OCI-LY7 (cell line): ENCODE measurements around the gene WASF3. TPM values are rescaled to one million over a fixed set of nuclear protein-coding genes. Genes with fewer than 3 reads are reported as not detected.

ENCODE experiments used
- BruUV-seq: library from RNA; stranded (reverse); fragments of 400-500 nt; replicated peaks from 2 replicates; lab custom pipeline; 2021; lab: Mats Ljungman, UMichigan
- CTCF ChIA-PET: fragments of 300-600 bp; sonication (Branson Sonifier 250); formaldehyde crosslinking; loops from one replicate; lab custom pipeline; 2022; ENCODE audit warnings: antibody characterized with exemption; ENCODE audit not compliant: unreplicated experiment; lab: Charles Lee
- POLR2A ChIA-PET: fragments of 300-600 bp; sonication (Branson Sonifier 250); formaldehyde crosslinking; loops from one replicate; lab custom pipeline; 2022; ENCODE audit warnings: antibody characterized with exemption; lab: Charles Lee
- DNase-seq: peaks from one replicate; pipeline ENCODE4 v3.0.0-alpha.2; 2015; ENCODE audit warnings: low spot score
- H2AFZ ChIP-seq: fragments of 200-600 bp; sonication (generic), shearing (Covaris generic); 2 replicates; pipeline ENCODE4 v1.6.1; 2014; ENCODE audit warnings: mild to moderate bottlenecking, antibody characterized with exemption, low read length, moderate library complexity
- H3K27ac ChIP-seq: fragments of 200-600 bp; sonication (generic); 2 replicates; pipeline ENCODE4 v1.5.1; 2014; ENCODE audit warnings: mixed run types, low read depth, mild to moderate bottlenecking, moderate library complexity, low read length, inconsistent platforms; ENCODE audit not compliant: poor library complexity, severe bottlenecking
- H3K36me3 ChIP-seq: fragments of 200-600 bp; sonication (generic); 2 replicates; pipeline ENCODE4 v1.6.1; 2014; ENCODE audit warnings: mild to moderate bottlenecking, antibody characterized with exemption, low read length, moderate library complexity, mixed read lengths; ENCODE audit not compliant: insufficient read depth
- H3K4me1 ChIP-seq: fragments of 200-600 bp; sonication (generic); 2 replicates; pipeline ENCODE4 v1.5.1; 2014; ENCODE audit warnings: mild to moderate bottlenecking, low read length; ENCODE audit not compliant: insufficient read depth, poor library complexity, severe bottlenecking
- H3K4me2 ChIP-seq: fragments of 200-600 bp; sonication (generic); 2 replicates; pipeline ENCODE4 v1.6.1; 2014; ENCODE audit warnings: mild to moderate bottlenecking, low read length
- H3K4me3 ChIP-seq: fragments of 200-600 bp; sonication (generic); 2 replicates; pipeline ENCODE4 v1.5.1; 2014; ENCODE audit warnings: mild to moderate bottlenecking, low read depth, low read length; ENCODE audit not compliant: poor library complexity, severe bottlenecking
- H3K79me2 ChIP-seq: fragments of 200-600 bp; sonication (generic); 2 replicates; pipeline ENCODE4 v1.6.1; 2016; ENCODE audit warnings: low read depth, mild to moderate bottlenecking, low read length, moderate library complexity, mixed read lengths; ENCODE audit not compliant: insufficient read depth
- H3K9me2 ChIP-seq: fragments of 200-600 bp; sonication (generic); 2 replicates; pipeline ENCODE4 v1.6.1; 2016; ENCODE audit warnings: mild to moderate bottlenecking, low read length, mixed read lengths; ENCODE audit not compliant: insufficient read depth
- H3K9me3 ChIP-seq: fragments of 200-600 bp; sonication (generic); 2 replicates; pipeline ENCODE4 v1.6.1; 2014; ENCODE audit warnings: mild to moderate bottlenecking, mixed run types, low read length, mixed read lengths
- H4K20me1 ChIP-seq: fragments of 200-600 bp; sonication (generic); 2 replicates; pipeline ENCODE4 v1.6.1; 2014; ENCODE audit warnings: mild to moderate bottlenecking, antibody characterized with exemption, low read length, moderate library complexity, mixed read lengths; ENCODE audit not compliant: insufficient read depth
- EZH2phosphoT487 ChIP-seq: fragments of 200-600 bp; sonication (generic); IDR thresholded peaks from 2 replicates; pipeline ENCODE4 v1.6.1; 2018; ENCODE audit warnings: low read depth, borderline replicate concordance, mild to moderate bottlenecking, mixed run types, antibody characterized with exemption, low read length, moderate library complexity, mixed read lengths
- intact Hi-C: fragments of 100-400 bp; cut with micrococcal nuclease; formaldehyde crosslinking; loops from one replicate; pipeline ENCODE4 v1.10.0; 2022; ENCODE audit not compliant: unreplicated experiment
- total RNA-seq, 2 experiments: library from RNA; depleted of rRNA in 1 of 2; stranded (reverse); fragments of >200 nt in 1 of 2; shearing (Covaris generic) in 1 of 2; gene quantifications; 2 replicates each; pipeline ENCODE4 v1.2.3, GENCODE V29; 2014 to 2022
- TF ChIP-seq, protein P1 (sequence below): fragments of 200-600 bp; sonication (generic); conservative IDR thresholded peaks from 2 replicates; pipeline ENCODE4 v1.5.1; 2014; ENCODE audit warnings: mild to moderate bottlenecking, antibody characterized with exemption, low read length, moderate library complexity, mixed read lengths

The WASF3 gene
- total RNA-seq, 2 experiments from 2014 or later: 0.17 to 0.19 TPM

- no peaks in the 10 kb centered on the region for H3K79me2 ChIP-seq
- DNase-seq: no peak
- H3K4me1 ChIP-seq: peaks cover 9% of the 10 kb centered on the region
- no peaks in the 10 kb centered on the region for H3K36me3 ChIP-seq
- H3K4me2 ChIP-seq: no peak overlapping the region
- ChIA-PET CTCF (no interaction called here), POLR2A (no interaction called here)
- no peaks in the 10 kb centered on the region for H3K9me3 ChIP-seq
- TF ChIP-seq, protein P1, sequence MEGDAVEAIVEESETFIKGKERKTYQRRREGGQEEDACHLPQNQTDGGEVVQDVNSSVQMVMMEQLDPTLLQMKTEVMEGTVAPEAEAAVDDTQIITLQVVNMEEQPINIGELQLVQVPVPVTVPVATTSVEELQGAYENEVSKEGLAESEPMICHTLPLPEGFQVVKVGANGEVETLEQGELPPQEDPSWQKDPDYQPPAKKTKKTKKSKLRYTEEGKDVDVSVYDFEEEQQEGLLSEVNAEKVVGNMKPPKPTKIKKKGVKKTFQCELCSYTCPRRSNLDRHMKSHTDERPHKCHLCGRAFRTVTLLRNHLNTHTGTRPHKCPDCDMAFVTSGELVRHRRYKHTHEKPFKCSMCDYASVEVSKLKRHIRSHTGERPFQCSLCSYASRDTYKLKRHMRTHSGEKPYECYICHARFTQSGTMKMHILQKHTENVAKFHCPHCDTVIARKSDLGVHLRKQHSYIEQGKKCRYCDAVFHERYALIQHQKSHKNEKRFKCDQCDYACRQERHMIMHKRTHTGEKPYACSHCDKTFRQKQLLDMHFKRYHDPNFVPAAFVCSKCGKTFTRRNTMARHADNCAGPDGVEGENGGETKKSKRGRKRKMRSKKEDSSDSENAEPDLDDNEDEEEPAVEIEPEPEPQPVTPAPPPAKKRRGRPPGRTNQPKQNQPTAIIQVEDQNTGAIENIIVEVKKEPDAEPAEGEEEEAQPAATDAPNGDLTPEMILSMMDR: no peak
- TF ChIP-seq EZH2phosphoT487: no peak
- intact Hi-C loops: no loop called here
- no TSS peak for BruUV-seq
- no peak overlapping the region for H3K4me3 ChIP-seq
- H3K9me2 ChIP-seq: no peaks in the 10 kb centered on the region
- no peaks in the 10 kb centered on the region for H4K20me1 ChIP-seq
- no peak overlapping the region for H3K27ac ChIP-seq
- no peak overlapping the region for H2AFZ ChIP-seq
Measured at GRCh38 chr13:26599403-26599802, 41.9 kb downstream of the WASF3 start.

DNA sequence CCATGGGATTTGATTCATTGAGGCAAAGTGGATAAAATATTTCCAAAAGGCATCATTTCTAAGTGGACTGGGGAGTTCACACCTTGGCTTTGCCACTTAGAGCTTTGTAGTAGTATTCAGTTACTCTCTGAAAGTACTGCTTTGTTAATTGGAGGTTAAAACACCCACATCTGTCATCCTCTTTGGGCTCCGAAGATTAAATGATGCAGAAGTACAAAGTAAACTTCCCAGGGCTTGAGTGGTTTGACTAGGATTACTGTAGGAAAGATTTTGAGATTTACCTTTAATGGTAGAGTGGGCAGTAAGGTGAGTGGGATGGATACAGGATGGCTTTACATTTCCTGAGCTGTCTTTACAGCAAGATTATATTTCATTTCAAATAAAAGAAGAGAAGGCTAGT, 42.4 kb downstream of the WASF3 start:
- DNase-seq: no peak
- no peak overlapping the region for H2AFZ ChIP-seq
- no peaks in the 10 kb centered on the region for H3K36me3 ChIP-seq
- no peaks in the 10 kb centered on the region for H3K9me3 ChIP-seq
- no TSS peak for BruUV-seq
- no peaks in the 10 kb centered on the region for H3K79me2 ChIP-seq
- no peak overlapping the region for H3K4me2 ChIP-seq
- ChIA-PET CTCF (no interaction called here), POLR2A (interaction anchor here (0.6 kb wide), 1 partner anchor 317 kb away, joined by 5 read pairs; no protein-coding TSS in a partner anchor)
- TF ChIP-seq, protein P1: no peak
- no peak for TF ChIP-seq EZH2phosphoT487
- no peak overlapping the region for H3K4me3 ChIP-seq
- intact Hi-C loops: no loop called here
- H3K9me2 ChIP-seq: no peaks in the 10 kb centered on the region
- H3K4me1 ChIP-seq: peaks cover 9% of the 10 kb centered on the region
- H3K27ac ChIP-seq: no peak overlapping the region
- no peaks in the 10 kb centered on the region for H4K20me1 ChIP-seq

GRCh38 chr13:26600343-26600742, 42.9 kb downstream of the WASF3 start:
- ChIA-PET POLR2A (interaction anchor here (0.6 kb wide), 1 partner anchor 316 kb away, joined by 5 read pairs; no protein-coding TSS in a partner anchor), CTCF (no interaction called here)
- no peak overlapping the region for H3K4me2 ChIP-seq
- no peak overlapping the region for H2AFZ ChIP-seq
- no peak for DNase-seq
- BruUV-seq: no TSS peak
- H3K27ac ChIP-seq: no peak overlapping the region
- no peaks in the 10 kb centered on the region for H3K9me3 ChIP-seq
- H3K79me2 ChIP-seq: no peaks in the 10 kb centered on the region
- no peaks in the 10 kb centered on the region for H4K20me1 ChIP-seq
- no peak overlapping the region for H3K4me3 ChIP-seq
- no peaks in the 10 kb centered on the region for H3K36me3 ChIP-seq
- H3K9me2 ChIP-seq: no peaks in the 10 kb centered on the region
- TF ChIP-seq EZH2phosphoT487: no peak
- TF ChIP-seq, protein P1: no peak
- H3K4me1 ChIP-seq: peaks cover 9% of the 10 kb centered on the region
- intact Hi-C loops: no loop called here
